ENCODE data around the gene PSG7. TPM values are rescaled to one million over a fixed set of nuclear protein-coding genes. Genes with fewer than 3 reads are reported as not detected.
A peak's percentile ranks its signal among the peaks of the same experiment; 100 is the strongest.
"Not testable (repeated sequence)": the region's sequence is repeated elsewhere in the genome, so short reads cannot be mapped to it uniquely, and the experiment has no call there.

The PSG7 gene
- total and polyA plus RNA-seq, 3 experiments from 2014 or later, result not detected

DNA sequence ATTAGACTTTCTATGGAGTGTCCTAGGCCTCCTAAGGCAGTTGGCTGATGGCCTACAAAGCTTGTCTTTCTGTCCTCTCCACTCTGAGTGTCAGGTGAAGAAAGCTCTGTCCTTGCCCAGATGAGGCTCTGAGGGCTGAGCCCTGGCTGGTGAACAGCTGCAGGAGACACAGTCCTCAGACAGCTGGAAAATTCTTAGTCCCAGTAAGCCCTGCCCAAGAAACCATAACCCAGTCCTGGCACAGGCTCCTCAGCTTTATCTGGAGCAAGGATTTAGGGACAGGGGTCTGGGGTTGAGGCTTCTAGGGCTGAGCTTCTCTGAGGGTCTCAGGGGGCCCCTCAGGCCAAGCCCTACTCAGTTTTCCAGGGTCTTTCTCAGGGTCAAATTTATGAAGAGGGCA lies 2.3 kb downstream of the PSG7 start:
- Mint-ChIP-seq H3K27ac (peak overlapping the region in 1 of 8 donors; percentile 33), H3K27me3 (peaks cover 14 to 16% of the 10 kb centered on the region in 2 donors)
- H3K36me3 ChIP-seq (ENCODE audit: insufficient read depth, low read length); CTCF ChIA-PET; H3K9me3 ChIP-seq (ENCODE audit: low read length); H3K9me3 Mint-ChIP-seq; H3K36me3 Mint-ChIP-seq; H3K4me3 ChIP-seq (ENCODE audit: low read length); DNase-seq; POLR2A ChIA-PET; H3K4me3 Mint-ChIP-seq; H3K4me1 ChIP-seq (ENCODE audit: insufficient read depth, low read length); H3K27ac ChIP-seq (ENCODE audit: low read depth, low read length); H3K27me3 ChIP-seq (ENCODE audit: insufficient read depth, low read length, poor library complexity, severe bottlenecking); H3K4me1 Mint-ChIP-seq: not testable (repeated sequence)

DNA sequence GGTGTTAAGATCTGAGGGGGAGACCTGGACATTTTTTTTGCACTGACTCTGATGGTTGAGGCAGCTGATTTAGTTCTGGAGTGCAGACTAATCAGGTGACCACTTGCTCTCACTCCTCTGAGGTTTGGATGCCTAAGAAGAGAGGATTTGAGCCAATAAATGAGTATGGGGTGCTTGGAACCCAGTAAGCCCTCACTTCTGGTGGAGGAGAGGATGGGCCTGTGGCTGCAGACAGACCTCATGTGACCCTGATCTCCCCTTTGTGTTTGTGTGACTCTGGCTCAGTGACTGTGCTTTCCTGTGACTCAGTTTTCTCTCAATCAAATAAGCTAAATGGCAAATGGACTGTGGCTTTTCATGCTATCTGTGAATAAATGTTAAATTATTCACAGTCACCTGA lies 2.8 kb downstream of the PSG7 start:
- H3K27me3 ChIP-seq (ENCODE audit: insufficient read depth, low read length, poor library complexity, severe bottlenecking); H3K9me3 Mint-ChIP-seq; DNase-seq; CTCF ChIA-PET; H3K4me3 Mint-ChIP-seq; H3K36me3 Mint-ChIP-seq; H3K4me1 Mint-ChIP-seq; H3K9me3 ChIP-seq (ENCODE audit: low read length); H3K27ac Mint-ChIP-seq; POLR2A ChIA-PET; H3K4me3 ChIP-seq (ENCODE audit: low read length); H3K27ac ChIP-seq (ENCODE audit: low read depth, low read length); H3K4me1 ChIP-seq (ENCODE audit: insufficient read depth, low read length); H3K36me3 ChIP-seq (ENCODE audit: insufficient read depth, low read length): not testable (repeated sequence)
- peaks cover 9 to 16% of the 10 kb centered on the region in 2 donors for H3K27me3 Mint-ChIP-seq

GRCh38 chr19:42933412-42933811 lies 3.6 kb downstream of the PSG7 start:
- DNase-seq; CTCF ChIA-PET; POLR2A ChIA-PET; H3K4me3 ChIP-seq (ENCODE audit: low read length); H3K27me3 ChIP-seq (ENCODE audit: insufficient read depth, low read length, poor library complexity, severe bottlenecking); H3K27ac ChIP-seq (ENCODE audit: low read depth, low read length); H3K9me3 ChIP-seq (ENCODE audit: low read length); H3K36me3 ChIP-seq (ENCODE audit: insufficient read depth, low read length); H3K4me1 Mint-ChIP-seq; H3K4me3 Mint-ChIP-seq; H3K36me3 Mint-ChIP-seq; H3K4me1 ChIP-seq (ENCODE audit: insufficient read depth, low read length); H3K9me3 Mint-ChIP-seq: not testable (repeated sequence)
- Mint-ChIP-seq H3K27me3 (peaks cover 9 to 15% of the 10 kb centered on the region in 2 donors), H3K27ac (peak overlapping the region in 1 of 8 donors; percentile 43)

GRCh38 chr19:42932485-42933101 lies 4.4 kb downstream of the PSG7 start:
- peaks cover 8 to 13% of the 10 kb centered on the region in 2 donors for H3K27me3 Mint-ChIP-seq
- DNase-seq; CTCF ChIA-PET; H3K27ac Mint-ChIP-seq; POLR2A ChIA-PET; H3K27ac ChIP-seq (ENCODE audit: low read depth, low read length); H3K9me3 Mint-ChIP-seq; H3K4me1 ChIP-seq (ENCODE audit: insufficient read depth, low read length); H3K4me3 ChIP-seq (ENCODE audit: low read length); H3K36me3 Mint-ChIP-seq; H3K36me3 ChIP-seq (ENCODE audit: insufficient read depth, low read length); H3K9me3 ChIP-seq (ENCODE audit: low read length); H3K4me1 Mint-ChIP-seq; H3K27me3 ChIP-seq (ENCODE audit: insufficient read depth, low read length, poor library complexity, severe bottlenecking); H3K4me3 Mint-ChIP-seq: not testable (repeated sequence)

DNA sequence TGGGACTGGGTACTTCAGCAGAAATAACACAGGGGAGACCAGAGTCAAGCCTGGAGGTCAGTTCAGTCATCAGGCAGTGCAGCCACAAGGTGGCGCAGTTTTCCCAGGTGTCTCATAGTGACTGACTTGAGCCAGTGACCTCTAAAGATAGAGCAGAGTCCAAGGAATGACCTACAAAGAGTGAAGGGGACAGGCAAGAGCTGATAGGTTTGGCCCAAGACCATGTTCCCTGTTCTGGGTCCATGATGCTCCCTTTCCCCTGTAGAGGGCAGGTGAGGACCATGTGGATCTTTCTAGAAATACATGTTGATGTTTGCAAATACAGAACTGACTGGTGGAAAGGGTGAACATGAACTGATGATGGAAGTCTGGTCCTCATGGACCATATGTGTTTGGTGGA lies 6.8 kb downstream of the PSG7 start:
- H3K9me3 ChIP-seq (ENCODE audit: low read length); H3K4me1 Mint-ChIP-seq; H3K27ac Mint-ChIP-seq; H3K27me3 ChIP-seq (ENCODE audit: insufficient read depth, low read length, poor library complexity, severe bottlenecking); H3K9me3 Mint-ChIP-seq; DNase-seq; H3K27ac ChIP-seq (ENCODE audit: low read depth, low read length); H3K36me3 ChIP-seq (ENCODE audit: insufficient read depth, low read length); H3K4me3 ChIP-seq (ENCODE audit: low read length); POLR2A ChIA-PET; H3K36me3 Mint-ChIP-seq; H3K4me1 ChIP-seq (ENCODE audit: insufficient read depth, low read length); CTCF ChIA-PET; H3K4me3 Mint-ChIP-seq: not testable (repeated sequence)
- peaks cover 14 to 25% of the 10 kb centered on the region in 2 donors for H3K27me3 Mint-ChIP-seq

DNA sequence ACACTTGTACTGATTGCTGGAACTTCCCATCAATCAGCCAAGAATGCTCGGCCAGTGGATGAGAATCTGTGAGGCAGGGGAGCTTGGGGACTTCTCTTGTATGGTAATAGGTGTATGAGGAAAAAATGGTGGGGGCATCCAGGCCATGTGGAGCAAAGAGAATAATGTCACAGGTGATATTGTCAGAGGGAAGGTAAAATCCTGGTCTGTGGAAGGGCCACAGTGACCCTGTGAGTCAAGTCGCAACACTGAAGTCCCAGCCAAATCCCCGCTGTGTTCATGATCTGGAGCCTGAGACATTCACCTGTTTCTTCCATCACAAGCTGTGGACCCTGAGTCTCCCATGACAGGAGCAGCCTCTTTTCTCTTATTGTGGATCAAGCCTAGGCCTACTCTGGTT lies 8.1 kb downstream of the PSG7 start:
- no peak overlapping the region for H3K27ac ChIP-seq (ENCODE audit: low read depth, low read length)
- no peaks in the 10 kb centered on the region for H3K9me3 ChIP-seq (ENCODE audit: low read length)
- H3K9me3 Mint-ChIP-seq, result no peaks in the 10 kb centered on the region
- no peak overlapping the region for H3K27ac Mint-ChIP-seq
- DNase-seq, result no peak
- no peaks in the 10 kb centered on the region for H3K4me1 ChIP-seq (ENCODE audit: insufficient read depth, low read length)
- no peaks in the 10 kb centered on the region for H3K27me3 ChIP-seq (ENCODE audit: insufficient read depth, low read length, poor library complexity, severe bottlenecking)
- peaks cover 10 to 27% of the 10 kb centered on the region in 2 donors for H3K27me3 Mint-ChIP-seq
- no peaks in the 10 kb centered on the region for H3K36me3 Mint-ChIP-seq
- no peaks in the 10 kb centered on the region for H3K36me3 ChIP-seq (ENCODE audit: insufficient read depth, low read length)
- POLR2A ChIA-PET, result no interaction called here
- CTCF ChIA-PET, result no interaction called here
- H3K4me1 Mint-ChIP-seq, result no peaks in the 10 kb centered on the region
- H3K4me3 Mint-ChIP-seq, result no peak overlapping the region
- H3K4me3 ChIP-seq (ENCODE audit: low read length), result no peak overlapping the region

DNA sequence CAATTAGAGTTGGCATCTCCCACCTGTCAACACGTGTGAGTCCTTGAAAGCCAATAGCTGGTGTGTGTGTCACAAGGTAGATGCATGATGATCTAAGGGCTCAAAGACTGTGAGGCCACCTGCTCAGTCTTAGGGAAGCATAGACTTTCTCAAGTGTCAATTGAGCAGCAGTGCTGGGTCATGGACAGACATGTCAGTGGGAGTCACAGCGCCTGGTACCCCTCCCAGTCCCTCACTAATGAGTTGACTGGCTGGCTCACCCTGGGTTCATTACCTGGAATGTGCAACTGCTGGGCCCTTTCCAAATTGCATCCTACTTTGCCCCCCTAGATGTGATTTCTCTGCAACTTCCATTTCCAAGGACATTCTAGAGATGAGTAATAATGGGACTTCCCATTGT lies 10.2 kb downstream of the PSG7 start:
- H3K4me3 Mint-ChIP-seq, result no peak overlapping the region
- H3K27me3 ChIP-seq (ENCODE audit: insufficient read depth, low read length, poor library complexity, severe bottlenecking), result no peaks in the 10 kb centered on the region
- H3K4me3 ChIP-seq (ENCODE audit: low read length), result no peak overlapping the region
- no peaks in the 10 kb centered on the region for H3K9me3 Mint-ChIP-seq
- no peak overlapping the region for H3K27ac Mint-ChIP-seq
- no peak overlapping the region for H3K27ac ChIP-seq (ENCODE audit: low read depth, low read length)
- CTCF ChIA-PET, result no interaction called here
- no peaks in the 10 kb centered on the region for H3K9me3 ChIP-seq (ENCODE audit: low read length)
- H3K4me1 Mint-ChIP-seq, result no peaks in the 10 kb centered on the region
- H3K4me1 ChIP-seq (ENCODE audit: insufficient read depth, low read length), result no peaks in the 10 kb centered on the region
- DNase-seq, result no peak
- POLR2A ChIA-PET, result no interaction called here
- H3K27me3 Mint-ChIP-seq, result peaks cover 11 to 27% of the 10 kb centered on the region in 2 donors
- no peaks in the 10 kb centered on the region for H3K36me3 Mint-ChIP-seq
- H3K36me3 ChIP-seq (ENCODE audit: insufficient read depth, low read length), result no peaks in the 10 kb centered on the region

- not testable (repeated sequence) for H3K4me3 Mint-ChIP-seq; H3K27ac ChIP-seq (ENCODE audit: low read depth, low read length); DNase-seq
Measured at GRCh38 chr19:42923106-42923505, 13.9 kb downstream of the PSG7 start.

GRCh38 chr19:42920971-42921370 lies 16.0 kb downstream of the PSG7 start:
- H3K27me3 ChIP-seq (ENCODE audit: insufficient read depth, low read length, poor library complexity, severe bottlenecking); H3K4me1 Mint-ChIP-seq; H3K27ac ChIP-seq (ENCODE audit: low read depth, low read length); H3K9me3 ChIP-seq (ENCODE audit: low read length); H3K36me3 Mint-ChIP-seq; H3K36me3 ChIP-seq (ENCODE audit: insufficient read depth, low read length); H3K4me1 ChIP-seq (ENCODE audit: insufficient read depth, low read length); CTCF ChIA-PET; H3K4me3 ChIP-seq (ENCODE audit: low read length); POLR2A ChIA-PET; DNase-seq; H3K9me3 Mint-ChIP-seq; H3K27ac Mint-ChIP-seq; H3K4me3 Mint-ChIP-seq: not testable (repeated sequence)
- H3K27me3 Mint-ChIP-seq, result peaks cover 10 to 19% of the 10 kb centered on the region in 2 donors

More at GRCh38 chr19:42923106-42923505, 13.9 kb downstream of the PSG7 start:
- POLR2A ChIA-PET; H3K36me3 Mint-ChIP-seq; H3K9me3 ChIP-seq (ENCODE audit: low read length); CTCF ChIA-PET; H3K27ac Mint-ChIP-seq; H3K9me3 Mint-ChIP-seq; H3K4me3 ChIP-seq (ENCODE audit: low read length); H3K27me3 ChIP-seq (ENCODE audit: insufficient read depth, low read length, poor library complexity, severe bottlenecking); H3K4me1 Mint-ChIP-seq; H3K4me1 ChIP-seq (ENCODE audit: insufficient read depth, low read length); H3K36me3 ChIP-seq (ENCODE audit: insufficient read depth, low read length): not testable (repeated sequence)
- peaks cover 12 to 32% of the 10 kb centered on the region in 2 donors for H3K27me3 Mint-ChIP-seq
